ENCODE results near the gene ARL13A. TPM values are rescaled to one million over a fixed set of nuclear protein-coding genes. Genes with fewer than 3 reads are reported as not detected.

The ARL13A gene
- total and polyA plus RNA-seq, 2 of the 13 experiments (the other 11 are each of a cell fraction or from before 2014, with no cell fraction given) = not detected

DNA sequence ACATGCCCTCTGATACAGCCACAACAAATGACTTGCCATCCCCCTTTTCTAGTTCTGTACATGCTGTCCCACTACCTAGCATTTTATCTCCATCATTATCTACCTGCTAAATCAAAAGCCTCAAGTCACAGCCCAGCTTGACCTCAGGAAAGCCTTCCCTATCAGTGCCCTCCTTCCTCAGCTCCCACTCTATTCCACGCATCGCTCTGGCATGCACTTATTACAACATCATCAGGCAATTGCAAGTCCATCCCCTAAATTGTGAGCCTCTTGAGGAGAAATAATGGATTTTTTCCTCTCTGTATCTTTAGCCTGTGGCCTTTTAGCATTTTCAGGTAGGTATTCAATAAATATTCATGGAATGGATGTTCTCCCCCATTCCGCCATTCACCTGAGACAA is 5.7 kb downstream of the ARL13A start (continued):
- TF ChIP-seq ZKSCAN5 (CRISPR knock-in tag; IDR thresholded peaks at IDR 0.05) (no peak), MAFF (IDR thresholded peaks at IDR 0.05; ENCODE audit: low read depth, low read length) (no peak), SALL1 (CRISPR knock-in tag; IDR thresholded peaks at IDR 0.05) (no peak)
- TF ChIP-seq, protein P1, sequence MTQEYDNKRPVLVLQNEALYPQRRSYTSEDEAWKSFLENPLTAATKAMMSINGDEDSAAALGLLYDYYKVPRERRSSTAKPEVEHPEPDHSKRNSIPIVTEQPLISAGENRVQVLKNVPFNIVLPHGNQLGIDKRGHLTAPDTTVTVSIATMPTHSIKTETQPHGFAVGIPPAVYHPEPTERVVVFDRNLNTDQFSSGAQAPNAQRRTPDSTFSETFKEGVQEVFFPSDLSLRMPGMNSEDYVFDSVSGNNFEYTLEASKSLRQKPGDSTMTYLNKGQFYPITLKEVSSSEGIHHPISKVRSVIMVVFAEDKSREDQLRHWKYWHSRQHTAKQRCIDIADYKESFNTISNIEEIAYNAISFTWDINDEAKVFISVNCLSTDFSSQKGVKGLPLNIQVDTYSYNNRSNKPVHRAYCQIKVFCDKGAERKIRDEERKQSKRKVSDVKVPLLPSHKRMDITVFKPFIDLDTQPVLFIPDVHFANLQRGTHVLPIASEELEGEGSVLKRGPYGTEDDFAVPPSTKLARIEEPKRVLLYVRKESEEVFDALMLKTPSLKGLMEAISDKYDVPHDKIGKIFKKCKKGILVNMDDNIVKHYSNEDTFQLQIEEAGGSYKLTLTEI (CRISPR knock-in tag; conservative IDR thresholded peaks at IDR 0.05) = no peak

GRCh38 chrX:100976211-100976610 is 6.7 kb downstream of the ARL13A start:
- in situ Hi-C loops (cut with HindIII; ENCODE audit: extremely low pct_ligation_motif_present, low pct_unique_long_range_greater_than_20kb) (no loop called here), intact Hi-C loops (cut with micrococcal nuclease; ENCODE audit: unreplicated experiment) (no loop called here)
- Histone ChIP-seq H3K4me3 (replicated peaks in 1 of 3; ENCODE audit: insufficient read depth in 1 of 3, low read depth in 2 of 3, low read length in 3 of 3) (no peak overlapping the region), H3K79me2 (ENCODE audit: insufficient read depth, low read length) (no peaks in the 10 kb centered on the region), H3K27ac (ENCODE audit: extremely low read length, insufficient read depth, low read length) (no peak overlapping the region), H3K27me3 (ENCODE audit: control insufficient read depth in 1 of 2, insufficient read depth in 2 of 2, low read length in 2 of 2) (no peaks in the 10 kb centered on the region), H3K4me2 (ENCODE audit: low read depth, low read length) (no peak overlapping the region), H2AFZ (ENCODE audit: low read length) (no peak overlapping the region), H3K9me3 (ENCODE audit: low read length) (no peaks in the 10 kb centered on the region), H3K9ac (ENCODE audit: insufficient read depth, low read depth, low read length) (no peak overlapping the region), H3K4me1 (ENCODE audit: insufficient read depth, low read length) (peaks cover 19% of the 10 kb centered on the region), H4K20me1 (ENCODE audit: insufficient read depth, low read length) (no peaks in the 10 kb centered on the region), H3K36me3 (replicated peaks in 1 of 2; ENCODE audit: control insufficient read depth in 1 of 2, insufficient read depth in 2 of 2, low read length in 2 of 2) (no peaks in the 10 kb centered on the region)
- ATAC-seq (no peak), DNase-seq (ENCODE audit: low spot score) (no peak), FAIRE-seq (no peak)
- 100% methylated on average over 1 of the region's 1 CpG for WGBS (ENCODE audit: low lambda C conversion rate)
- TF ChIP-seq TCF12 (IDR thresholded peaks at IDR 0.05) = no peak
- no peak for TF ChIP-seq TCF12 (CRISPR knock-in tag; IDR thresholded peaks at IDR 0.05)
- TF ChIP-seq ZNF720 (CRISPR knock-in tag; IDR thresholded peaks at IDR 0.05) = no peak
- TF ChIP-seq HDAC1 (CRISPR knock-in tag; IDR thresholded peaks at IDR 0.05) = no peak
- TF ChIP-seq TARDBP (CRISPR knock-in tag; IDR thresholded peaks at IDR 0.05) = no peak
- no peak for TF ChIP-seq THAP8 (CRISPR knock-in tag; IDR thresholded peaks at IDR 0.05; ENCODE audit: borderline replicate concordance)
- no peak for TF ChIP-seq ZNF446 (CRISPR knock-in tag; IDR thresholded peaks at IDR 0.05)
- TF ChIP-seq ZNF496 (CRISPR knock-in tag; IDR thresholded peaks at IDR 0.05; ENCODE audit: insufficient replicate concordance) = no peak
- no peak for TF ChIP-seq ZNF441 (CRISPR knock-in tag; IDR thresholded peaks at IDR 0.05; ENCODE audit: borderline replicate concordance)
- no peak for TF ChIP-seq ZNF792 (CRISPR knock-in tag; IDR thresholded peaks at IDR 0.05)
- no TSS peak for BruUV-seq (replicated peaks)
- ChIA-PET CTCF (ENCODE audit: low intra/inter-chr PET ratio, low total read pairs) (no interaction called here), POLR2A (no interaction called here)
